ENCODE results near the gene LRP1B. TPM values are rescaled to one million over a fixed set of nuclear protein-coding genes. Genes with fewer than 3 reads are reported as not detected.

Gene LRP1B
- polyA plus RNA-seq, 1 of the 3 experiments (the other 2 are of a cell fraction): 0.28 TPM

GRCh38 chr2:142052220-142052863 lies 78.5 kb downstream of the LRP1B start:
- Histone ChIP-seq H3K9ac (no peak overlapping the region), H3K4me1 (ENCODE audit: control insufficient read depth in 1 of 2, insufficient read depth in 2 of 2, low read depth in 1 of 2, low read length in 1 of 2) (no peaks in the 10 kb centered on the region), H3K27ac (ENCODE audit: low read depth in 2 of 2, low read length in 1 of 2) (no peak overlapping the region), H4K20me1 (ENCODE audit: insufficient read depth) (no peaks in the 10 kb centered on the region), H3K27me3 (ENCODE audit: insufficient read depth) (no peaks in the 10 kb centered on the region), H3K4me3 (ENCODE audit: low read depth in 2 of 2, low read length in 1 of 2) (no peak overlapping the region), H3K36me3 (replicated peaks in 1 of 2; ENCODE audit: control insufficient read depth in 1 of 2, insufficient read depth in 2 of 2, low read length in 1 of 2) (no peaks in the 10 kb centered on the region), H3K9me2 (no peaks in the 10 kb centered on the region), H3K79me2 (ENCODE audit: insufficient read depth) (no peaks in the 10 kb centered on the region), H2AFZ (ENCODE audit: low read depth) (no peak overlapping the region), H3F3A (replicated peaks; ENCODE audit: insufficient read depth) (no peaks in the 10 kb centered on the region), H3K4me2 (no peak overlapping the region), H3K9me3 (no peaks in the 10 kb centered on the region)
- TF ChIP-seq EZH2phosphoT487 (IDR thresholded peaks at IDR 0.05; ENCODE audit: borderline replicate concordance, low read depth): no peak
- TF ChIP-seq SMC3 (IDR thresholded peaks at IDR 0.05; ENCODE audit: low read depth, low read length): no peak
- no peak for TF ChIP-seq MAX (IDR thresholded peaks at IDR 0.05; ENCODE audit: low read depth)
- TF ChIP-seq PBX3 (IDR thresholded peaks at IDR 0.05): no peak
- no peak for TF ChIP-seq RCOR1 (IDR thresholded peaks at IDR 0.05; ENCODE audit: low read length)
- no peak for TF ChIP-seq IRF3 (IDR thresholded peaks at IDR 0.05; ENCODE audit: low read depth, low read length)
- TF ChIP-seq MEF2A (IDR thresholded peaks at IDR 0.05; ENCODE audit: borderline replicate concordance, low read depth): no peak
- TF ChIP-seq ELF1 (IDR thresholded peaks at IDR 0.05): no peak
- no peak for TF ChIP-seq FOXJ3 (CRISPR knock-in tag; IDR thresholded peaks at IDR 0.05)
- TF ChIP-seq RAD21 (IDR thresholded peaks at IDR 0.05; ENCODE audit: low read length): no peak
- no peak for TF ChIP-seq TCF12 (IDR thresholded peaks at IDR 0.05)
- 64% methylated on average over 5 of the region's 5 CpGs for WGBS (ENCODE audit: low lambda C conversion rate)
- DNase-seq: no peak
- ChIA-PET POLR2A (no interaction called here), CTCF (interaction anchor here (0.7 to 1.5 kb wide), 4 partner anchors 14 to 211 kb away, joined by 3 to 4 read pairs (median 3); no protein-coding TSS in a partner anchor)

- H3K9me3 ChIP-seq: no peaks in the 10 kb centered on the region
- H3K27ac ChIP-seq (ENCODE audit: low read depth in 2 of 2, low read length in 1 of 2): no peak overlapping the region
- no peaks in the 10 kb centered on the region for H4K20me1 ChIP-seq (ENCODE audit: insufficient read depth)
- no peaks in the 10 kb centered on the region for H3K27me3 ChIP-seq (ENCODE audit: insufficient read depth)
- H2AFZ ChIP-seq (ENCODE audit: low read depth): no peak overlapping the region
- no peaks in the 10 kb centered on the region for H3K36me3 ChIP-seq (replicated peaks in 1 of 2; ENCODE audit: control insufficient read depth in 1 of 2, insufficient read depth in 2 of 2, low read length in 1 of 2)
- no peak overlapping the region for H3K4me3 ChIP-seq (ENCODE audit: low read depth in 2 of 2, low read length in 1 of 2)
- 79% methylated on average over 1 of the region's 1 CpG for WGBS (ENCODE audit: low lambda C conversion rate)
- H3K4me2 ChIP-seq: no peak overlapping the region
- POLR2A ChIA-PET: no interaction called here
- H3K79me2 ChIP-seq (ENCODE audit: insufficient read depth): no peaks in the 10 kb centered on the region
- no peaks in the 10 kb centered on the region for H3K9me2 ChIP-seq
- no peak overlapping the region for H3K9ac ChIP-seq
- CTCF ChIA-PET: interaction anchor here (0.9 kb wide), 1 partner anchor 48 kb away, joined by 3 read pairs; no protein-coding TSS in a partner anchor
- DNase-seq: no peak
- H3F3A ChIP-seq (replicated peaks; ENCODE audit: insufficient read depth): no peaks in the 10 kb centered on the region
- H3K4me1 ChIP-seq (ENCODE audit: control insufficient read depth in 1 of 2, insufficient read depth in 2 of 2, low read depth in 1 of 2, low read length in 1 of 2): no peaks in the 10 kb centered on the region
- TF ChIP-seq POLR2AphosphoS5 (IDR thresholded peaks at IDR 0.05; ENCODE audit: low read depth, low read length) (no peak), IRF3 (IDR thresholded peaks at IDR 0.05; ENCODE audit: low read depth, low read length) (no peak), TEAD4 (IDR thresholded peaks at IDR 0.05; ENCODE audit: borderline replicate concordance, insufficient read depth) (no peak), NRF1 (IDR thresholded peaks at IDR 0.05; ENCODE audit: low read depth, low read length) (no peak), SMC3 (IDR thresholded peaks at IDR 0.05; ENCODE audit: low read depth, low read length) (no peak), EP300 (IDR thresholded peaks at IDR 0.05; ENCODE audit: borderline replicate concordance in 1 of 2, low read depth in 1 of 2, low read length in 1 of 2) (no peak), YY1 (IDR thresholded peaks at IDR 0.05; ENCODE audit: low read depth) (no peak), ELF1 (IDR thresholded peaks at IDR 0.05) (no peak), TCF12 (IDR thresholded peaks at IDR 0.05) (no peak), ZBTB33 (IDR thresholded peaks at IDR 0.05; ENCODE audit: borderline replicate concordance, low read depth) (no peak), REST (IDR thresholded peaks at IDR 0.05; ENCODE audit: low read depth, low read length) (no peak)
Measured at GRCh38 chr2:142048581-142048980, 82.2 kb downstream of the LRP1B start.
